Measurements from ENCODE around the gene PLA2G4D.

PLA2G4D gene

DNA sequence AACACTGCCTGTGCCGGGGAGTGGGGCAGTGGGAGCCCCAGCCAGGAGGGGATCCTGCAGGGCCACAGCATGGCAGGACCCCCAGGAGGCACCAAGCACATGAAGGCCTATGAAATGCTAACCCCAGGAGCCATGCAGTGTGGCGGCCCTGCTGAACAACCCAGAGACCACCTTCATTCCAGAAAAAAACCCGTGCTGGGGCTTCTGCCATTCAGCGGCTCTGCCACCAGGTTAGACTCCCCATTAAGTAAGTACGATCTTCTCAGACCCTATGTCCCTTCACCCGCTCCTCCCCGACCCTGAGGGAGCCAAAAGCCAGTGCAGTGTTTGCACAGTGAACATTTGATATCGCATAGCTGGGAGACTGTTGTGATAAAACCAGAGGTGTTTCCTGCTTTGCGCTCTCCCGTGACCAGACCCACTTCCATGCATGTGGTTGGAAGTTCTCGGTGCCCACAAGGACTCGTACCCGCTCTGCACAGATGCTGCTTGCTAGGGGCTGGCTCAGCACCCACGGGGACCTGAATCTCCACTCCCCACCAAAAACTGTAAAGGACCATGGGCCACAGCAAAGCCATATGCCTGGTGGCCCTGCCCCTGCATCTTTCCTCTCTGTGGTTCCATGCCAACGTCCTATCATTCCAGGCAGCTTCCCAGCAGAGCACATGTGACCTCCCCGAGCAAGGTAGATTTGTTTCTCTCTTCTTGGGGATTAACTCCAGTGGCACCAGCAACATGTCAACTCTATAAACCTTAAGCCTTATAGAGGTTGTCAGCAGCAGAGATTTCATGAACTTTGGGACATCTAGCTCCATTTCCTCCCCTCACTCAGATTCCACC lies 5.3 kb downstream of the PLA2G4D start:
- H3K27me3 Mint-ChIP-seq, result no peaks in the 10 kb centered on the region
- H3K4me3 Mint-ChIP-seq, result no peak overlapping the region
- no peaks in the 10 kb centered on the region for H3K36me3 Mint-ChIP-seq (ENCODE audit: low read depth)
- H3K9me3 Mint-ChIP-seq, result no peaks in the 10 kb centered on the region
- peaks cover 6% of the 10 kb centered on the region for H3K4me1 Mint-ChIP-seq (ENCODE audit: low read depth)
- no peak overlapping the region for H3K27ac Mint-ChIP-seq

DNA sequence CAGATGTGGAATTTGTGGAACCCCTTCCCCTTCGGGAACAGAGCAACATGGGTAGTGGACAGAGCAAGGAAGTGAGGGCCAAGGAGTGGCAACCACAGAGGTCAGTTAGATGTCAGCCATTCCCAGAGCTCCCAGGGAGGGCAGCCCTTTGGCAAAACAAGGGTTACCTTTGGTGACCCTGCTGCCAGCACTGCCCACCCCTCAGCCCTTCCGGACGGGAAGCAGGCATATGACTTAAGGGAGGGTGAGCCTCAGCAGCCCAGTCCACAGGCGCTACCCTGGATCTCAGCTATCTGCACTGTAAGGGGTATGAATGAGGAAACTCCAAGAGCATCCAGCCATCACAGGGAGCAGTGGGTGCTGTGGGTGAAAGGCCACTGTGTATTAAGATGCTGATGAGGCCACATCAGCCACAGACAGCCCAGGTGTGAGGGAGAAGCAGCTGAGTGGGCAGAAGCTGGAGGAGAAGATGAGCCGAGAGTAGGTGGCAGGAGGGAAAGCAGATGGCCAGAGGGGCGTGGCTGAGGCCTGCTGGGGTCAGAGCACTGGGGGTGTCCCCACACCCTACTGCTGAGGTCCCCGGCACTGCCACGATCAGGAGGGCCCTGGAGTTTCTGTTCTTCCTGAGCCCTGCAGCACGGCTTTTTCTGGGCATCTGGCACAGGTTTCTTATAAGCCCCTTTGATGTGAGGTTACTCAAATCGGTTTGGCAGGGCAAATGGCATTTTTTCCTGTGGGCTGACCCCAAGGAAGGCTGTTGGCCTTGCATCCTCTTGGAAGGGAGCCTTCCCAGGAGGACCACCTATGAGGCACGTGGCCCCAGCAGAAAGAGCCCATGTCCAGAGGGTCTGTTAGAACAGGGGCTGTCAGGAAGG lies 6.2 kb downstream of the PLA2G4D start:
- no peak overlapping the region for H3K4me3 Mint-ChIP-seq
- no peaks in the 10 kb centered on the region for H3K36me3 Mint-ChIP-seq (ENCODE audit: low read depth)
- H3K27me3 Mint-ChIP-seq, result no peaks in the 10 kb centered on the region
- H3K27ac Mint-ChIP-seq, result no peak overlapping the region
- peaks cover 6% of the 10 kb centered on the region for H3K4me1 Mint-ChIP-seq (ENCODE audit: low read depth)
- no peaks in the 10 kb centered on the region for H3K9me3 Mint-ChIP-seq

DNA sequence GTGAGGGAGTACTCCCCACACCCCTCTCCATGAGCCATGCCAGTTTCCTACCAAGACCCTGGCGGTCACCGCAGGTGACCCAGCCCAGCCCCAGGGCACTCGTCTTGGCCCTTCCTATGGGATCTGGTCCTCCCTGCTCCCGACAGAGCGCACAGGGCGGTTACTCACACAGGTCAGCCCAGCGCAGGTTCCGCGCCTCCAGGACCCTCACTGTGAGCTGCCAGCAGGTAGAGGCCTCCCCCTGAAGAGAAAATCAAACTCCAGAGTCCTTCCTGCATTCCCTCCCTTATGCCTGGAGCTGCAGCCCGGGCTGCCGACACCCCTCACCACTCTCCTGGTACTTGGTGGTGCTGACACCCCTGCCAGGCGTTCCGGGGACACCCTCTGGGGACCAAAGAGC lies 6.9 kb downstream of the PLA2G4D start:
- Mint-ChIP-seq H3K4me3 (no peak overlapping the region), H3K27ac (no peak overlapping the region), H3K4me1 (ENCODE audit: low read depth) (peaks cover 6% of the 10 kb centered on the region), H3K27me3 (no peaks in the 10 kb centered on the region), H3K9me3 (no peaks in the 10 kb centered on the region), H3K36me3 (ENCODE audit: low read depth) (no peaks in the 10 kb centered on the region)

DNA sequence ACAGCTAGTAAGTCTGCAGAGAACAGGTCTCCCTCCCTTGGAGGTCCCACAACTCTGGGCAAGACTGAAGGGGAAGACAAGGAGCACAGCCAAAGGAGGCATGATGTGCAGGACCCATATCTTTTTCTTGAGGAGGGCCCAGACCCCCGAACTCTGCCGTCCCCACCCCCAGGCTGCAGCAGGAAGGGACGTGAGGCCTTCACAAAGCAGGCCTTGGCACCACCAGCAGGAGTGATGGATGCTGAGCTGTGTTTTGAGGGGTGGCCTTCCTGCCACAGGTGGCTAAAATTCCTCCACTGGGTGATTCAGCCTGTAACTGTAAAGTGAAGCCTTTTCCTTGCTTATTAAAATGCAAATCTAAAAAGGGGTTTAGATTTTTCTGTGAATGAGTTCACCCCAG lies 8.6 kb downstream of the PLA2G4D start:
- Mint-ChIP-seq H3K9me3 (no peaks in the 10 kb centered on the region), H3K4me1 (ENCODE audit: low read depth) (peaks cover 6% of the 10 kb centered on the region), H3K27ac (no peak overlapping the region), H3K4me3 (no peak overlapping the region), H3K36me3 (ENCODE audit: low read depth) (no peaks in the 10 kb centered on the region), H3K27me3 (no peaks in the 10 kb centered on the region)

DNA sequence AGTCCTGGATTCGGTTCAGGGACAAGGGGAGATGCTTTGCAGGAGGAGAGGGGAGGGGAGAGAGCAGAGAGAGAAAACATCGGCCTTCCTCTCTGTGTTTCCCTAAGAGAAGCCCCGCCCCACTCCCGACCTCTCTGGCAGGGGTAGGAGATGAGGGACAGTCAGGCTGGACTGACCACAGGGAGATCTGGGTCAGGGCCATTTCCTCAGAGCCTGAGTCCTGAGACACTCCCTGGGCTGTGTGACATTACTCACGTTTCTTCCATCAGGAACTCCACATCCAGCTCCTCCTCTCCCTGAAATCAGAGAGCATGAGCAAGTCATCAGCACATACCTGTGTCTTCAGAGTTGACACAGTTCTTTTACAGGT lies 9.1 kb downstream of the PLA2G4D start:
- H3K4me1 Mint-ChIP-seq (ENCODE audit: low read depth), result peaks cover 6% of the 10 kb centered on the region
- no peaks in the 10 kb centered on the region for H3K36me3 Mint-ChIP-seq (ENCODE audit: low read depth)
- H3K9me3 Mint-ChIP-seq, result no peaks in the 10 kb centered on the region
- H3K27ac Mint-ChIP-seq, result no peak overlapping the region
- no peak overlapping the region for H3K4me3 Mint-ChIP-seq
- H3K27me3 Mint-ChIP-seq, result no peaks in the 10 kb centered on the region

DNA sequence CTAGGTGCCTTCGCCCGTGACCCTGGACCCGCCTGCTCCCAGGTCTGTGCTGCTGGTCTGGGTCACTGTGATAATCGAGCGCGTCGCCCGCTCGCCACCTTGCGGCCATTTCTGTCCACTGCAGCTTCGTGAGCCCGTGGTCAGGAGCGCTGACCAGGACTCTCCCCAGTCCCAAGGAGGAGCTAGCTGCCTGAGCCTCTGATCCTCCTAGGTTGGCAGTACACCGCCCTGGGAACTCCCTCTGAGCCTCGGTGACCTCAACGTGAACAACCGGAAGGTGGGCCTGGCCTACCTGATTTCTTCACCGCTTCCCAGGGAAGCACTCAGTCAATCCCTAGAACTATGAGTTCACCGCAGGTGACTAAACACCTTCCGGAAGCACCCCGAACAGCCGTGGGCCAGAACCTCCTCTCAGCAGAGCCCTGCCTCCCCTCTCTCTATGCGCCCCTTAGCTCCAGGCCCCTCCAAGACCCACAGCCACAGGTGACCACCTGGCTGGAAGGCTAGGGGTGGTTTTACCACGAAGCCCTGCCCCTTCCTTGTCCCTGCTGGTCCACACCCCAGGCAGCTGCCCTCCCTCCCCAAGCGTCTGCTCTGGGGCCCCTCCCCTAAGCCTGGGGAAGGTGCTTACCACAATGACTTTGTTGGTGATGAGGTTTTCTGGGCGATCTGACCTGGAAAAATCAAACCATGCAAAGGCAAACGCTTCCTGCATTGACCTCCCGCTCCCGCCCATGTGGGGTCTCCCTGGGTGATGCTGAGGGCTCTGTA lies 9.7 kb downstream of the PLA2G4D start:
- H3K4me1 Mint-ChIP-seq (ENCODE audit: low read depth), result peaks cover 6% of the 10 kb centered on the region
- H3K27ac Mint-ChIP-seq, result no peak overlapping the region
- H3K36me3 Mint-ChIP-seq (ENCODE audit: low read depth), result no peaks in the 10 kb centered on the region
- H3K4me3 Mint-ChIP-seq, result no peak overlapping the region
- H3K27me3 Mint-ChIP-seq, result no peaks in the 10 kb centered on the region
- H3K9me3 Mint-ChIP-seq, result no peaks in the 10 kb centered on the region

DNA sequence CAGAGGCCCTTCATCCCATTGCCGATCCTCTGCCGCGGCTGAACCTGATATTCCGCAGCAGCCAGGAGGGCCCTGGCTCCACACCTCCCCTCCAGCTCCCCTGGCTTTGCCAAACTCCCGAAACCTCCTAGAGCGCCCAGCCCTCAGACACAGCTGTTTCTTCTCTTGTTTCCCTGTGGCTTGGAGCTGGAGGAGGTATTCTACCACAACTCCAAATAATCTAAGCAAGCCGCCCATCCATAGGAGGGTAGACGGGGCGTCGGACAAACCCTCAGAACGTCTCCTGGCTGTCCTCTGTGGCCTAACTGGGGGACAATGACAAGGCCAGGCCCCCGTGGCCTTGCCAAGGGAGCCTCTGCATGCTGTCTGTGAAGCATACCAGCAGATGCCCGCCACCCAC lies 10.4 kb downstream of the PLA2G4D start:
- Mint-ChIP-seq H3K27ac (no peak overlapping the region), H3K36me3 (ENCODE audit: low read depth) (no peaks in the 10 kb centered on the region), H3K4me1 (ENCODE audit: low read depth) (peaks cover 6% of the 10 kb centered on the region), H3K9me3 (no peaks in the 10 kb centered on the region), H3K4me3 (no peak overlapping the region), H3K27me3 (no peaks in the 10 kb centered on the region)

DNA sequence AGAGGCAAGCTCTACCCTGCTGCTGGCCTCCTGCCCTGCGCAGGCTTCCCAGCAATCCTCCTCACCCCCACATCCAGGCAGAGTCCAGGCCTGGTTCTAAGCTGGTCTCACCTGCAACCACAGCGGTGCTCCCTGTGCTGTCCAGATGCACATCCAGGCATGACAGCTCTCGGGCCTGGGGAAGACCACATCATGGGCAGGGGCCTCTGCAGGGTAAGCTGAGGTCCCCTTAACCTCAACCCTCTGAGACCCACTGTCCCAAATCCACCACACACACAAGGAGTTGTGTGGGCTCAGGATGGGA lies 10.8 kb downstream of the PLA2G4D start:
- H3K36me3 Mint-ChIP-seq (ENCODE audit: low read depth), result no peaks in the 10 kb centered on the region
- no peak overlapping the region for H3K27ac Mint-ChIP-seq

DNA sequence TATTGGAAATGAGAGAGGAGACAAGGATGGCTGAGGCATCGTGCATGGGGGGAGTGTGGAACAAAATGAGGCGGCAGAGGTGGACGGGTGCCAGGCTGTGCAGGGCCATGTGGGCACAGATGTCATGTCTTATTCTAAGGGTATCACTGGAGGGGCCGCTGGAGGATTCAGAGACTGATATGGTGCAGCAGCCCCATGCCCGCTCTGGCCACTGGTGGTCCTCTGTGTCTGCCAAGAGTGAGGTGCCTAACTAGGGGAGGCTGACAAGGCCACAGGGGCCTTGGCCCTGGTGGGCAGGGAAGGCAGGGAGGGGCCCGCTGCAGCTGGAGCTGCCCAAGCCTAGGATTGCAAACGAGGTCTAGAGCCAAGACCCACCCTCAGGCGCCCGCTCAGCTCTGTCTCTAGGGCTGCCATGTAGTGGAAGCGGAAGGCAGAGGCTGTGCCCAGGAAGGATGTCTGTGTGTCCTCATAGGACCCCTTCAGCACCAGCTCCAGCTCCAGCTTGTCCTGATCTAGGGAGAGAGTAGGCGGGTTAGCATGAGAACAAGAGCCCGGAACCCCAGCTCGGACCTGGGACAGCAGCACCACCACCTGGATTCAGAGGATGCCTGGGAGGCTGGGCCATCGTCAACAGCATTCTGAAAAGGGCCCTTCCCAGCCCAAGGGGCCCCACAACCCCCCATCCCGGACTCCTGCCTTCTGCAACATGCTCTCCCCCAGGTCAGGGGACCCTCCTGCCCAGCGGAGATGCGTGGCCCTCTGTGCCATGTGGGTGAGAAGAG lies 11.3 kb downstream of the PLA2G4D start:
- Mint-ChIP-seq H3K9me3 (no peaks in the 10 kb centered on the region), H3K36me3 (ENCODE audit: low read depth) (no peaks in the 10 kb centered on the region), H3K4me3 (no peak overlapping the region), H3K4me1 (ENCODE audit: low read depth) (peaks cover 6% of the 10 kb centered on the region), H3K27ac (no peak overlapping the region), H3K27me3 (no peaks in the 10 kb centered on the region)

More for the DNA sequence above, 10.8 kb downstream of the PLA2G4D start:
- Mint-ChIP-seq H3K4me1 (ENCODE audit: low read depth) (peaks cover 6% of the 10 kb centered on the region), H3K4me3 (no peak overlapping the region), H3K9me3 (no peaks in the 10 kb centered on the region), H3K27me3 (no peaks in the 10 kb centered on the region)

DNA sequence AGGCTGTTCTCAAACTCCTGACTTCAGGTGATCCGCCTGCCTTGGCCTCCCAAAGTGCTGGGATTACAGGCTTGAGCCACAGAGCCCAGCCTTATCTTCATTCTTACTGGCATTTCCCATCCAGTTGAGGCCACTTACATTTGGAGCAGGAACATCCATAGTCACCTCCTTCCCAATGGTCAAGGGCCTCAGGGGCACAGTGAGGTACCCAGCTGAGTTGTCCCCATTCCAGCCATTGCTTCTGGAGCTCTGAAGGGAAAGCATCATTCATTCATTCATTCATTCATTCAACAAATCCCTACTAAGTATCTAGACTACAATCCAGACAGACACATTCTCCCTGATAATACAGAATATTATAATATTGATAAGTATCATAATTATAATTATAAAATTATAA lies 12.2 kb downstream of the PLA2G4D start:
- H3K9me3 Mint-ChIP-seq, result no peaks in the 10 kb centered on the region
- H3K36me3 Mint-ChIP-seq (ENCODE audit: low read depth), result no peaks in the 10 kb centered on the region
- H3K4me1 Mint-ChIP-seq (ENCODE audit: low read depth), result peaks cover 6% of the 10 kb centered on the region

DNA sequence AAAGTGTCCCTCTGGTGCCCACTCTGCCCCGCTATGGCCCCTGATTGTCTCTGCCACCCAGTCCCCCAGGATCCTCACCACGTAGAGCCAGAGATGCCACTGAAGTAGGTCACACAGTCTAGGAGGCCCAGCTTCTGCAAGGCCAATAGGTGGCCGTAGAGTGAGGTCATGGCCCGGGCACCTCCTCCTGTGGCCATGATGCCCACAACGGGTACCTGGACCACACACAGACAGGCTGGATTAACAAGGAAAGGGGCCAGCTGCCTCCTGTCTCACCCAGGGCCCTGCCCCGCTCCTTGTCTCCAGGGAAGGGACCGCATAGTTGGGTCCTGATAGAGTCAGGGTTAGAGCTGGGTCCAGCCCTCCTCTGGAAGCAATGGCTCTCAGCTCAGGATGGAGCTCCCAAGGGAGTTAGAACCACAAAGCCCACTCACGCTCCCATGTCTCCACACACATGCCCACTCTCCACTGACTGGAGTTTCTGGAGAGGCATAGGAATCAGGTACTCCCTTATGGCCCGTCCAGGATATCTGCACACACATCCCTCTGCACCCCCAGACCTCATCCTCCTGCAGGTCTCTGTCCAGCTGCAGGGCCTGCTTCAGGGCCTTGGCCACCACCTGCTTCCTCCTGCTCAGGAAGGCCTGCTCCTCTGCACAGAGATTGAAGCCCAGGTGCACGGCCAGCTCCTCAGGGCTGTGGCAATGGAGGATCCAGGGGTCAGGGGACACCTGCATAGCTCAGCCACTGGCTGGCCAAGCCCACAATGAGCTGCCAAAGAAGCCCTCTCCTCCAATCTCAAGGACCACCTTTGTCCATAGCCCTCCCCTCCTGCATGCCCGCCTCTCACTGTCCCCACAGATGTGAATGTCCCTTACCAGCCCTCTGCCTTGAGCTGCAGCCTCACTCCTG lies 13.2 kb downstream of the PLA2G4D start:
- Mint-ChIP-seq H3K9me3 (no peaks in the 10 kb centered on the region), H3K4me3 (no peak overlapping the region), H3K27me3 (no peaks in the 10 kb centered on the region), H3K4me1 (ENCODE audit: low read depth) (peaks cover 6% of the 10 kb centered on the region), H3K27ac (no peak overlapping the region), H3K36me3 (ENCODE audit: low read depth) (no peaks in the 10 kb centered on the region)

More for the DNA sequence above, 12.2 kb downstream of the PLA2G4D start:
- no peak overlapping the region for H3K27ac Mint-ChIP-seq
- no peaks in the 10 kb centered on the region for H3K27me3 Mint-ChIP-seq
- H3K4me3 Mint-ChIP-seq, result no peak overlapping the region

DNA sequence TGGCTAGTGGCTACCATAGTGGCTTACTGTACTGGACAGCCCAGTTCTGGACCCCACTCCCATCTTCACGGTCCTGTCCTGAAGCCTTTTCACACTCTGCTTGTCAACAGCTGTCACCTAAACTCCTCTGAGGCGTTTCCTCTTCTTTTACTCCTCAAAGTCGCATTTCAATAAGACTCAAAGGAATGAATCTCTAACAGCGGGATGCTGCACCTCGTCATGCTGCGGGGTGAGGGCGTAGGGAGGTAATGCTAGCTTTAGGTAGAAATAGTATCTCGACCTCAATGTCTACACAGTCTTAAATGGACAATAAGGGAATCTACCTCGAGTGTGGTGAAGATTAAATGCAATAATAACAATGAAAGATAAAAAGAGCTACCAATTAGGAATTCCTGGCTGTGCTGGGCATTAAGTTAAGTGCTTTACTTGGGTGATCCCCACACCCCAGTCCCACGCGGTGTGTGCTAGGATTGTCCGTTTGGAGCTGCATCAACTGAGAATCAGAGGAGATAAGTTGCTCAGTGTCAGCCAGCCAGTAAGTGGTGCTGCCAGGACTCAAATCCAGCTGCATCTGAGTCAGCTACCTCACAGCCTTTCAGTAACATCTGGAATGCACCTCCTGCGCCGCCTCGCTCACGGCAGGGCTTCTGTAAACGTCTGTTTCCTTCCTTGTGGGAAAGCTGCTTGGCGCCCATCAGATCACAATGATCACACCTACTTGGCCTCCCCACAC lies 14.0 kb downstream of the PLA2G4D start:
- H3K27me3 Mint-ChIP-seq, result no peaks in the 10 kb centered on the region
- no peaks in the 10 kb centered on the region for H3K36me3 Mint-ChIP-seq (ENCODE audit: low read depth)
- no peak overlapping the region for H3K27ac Mint-ChIP-seq
- no peaks in the 10 kb centered on the region for H3K9me3 Mint-ChIP-seq
- no peak overlapping the region for H3K4me3 Mint-ChIP-seq
- peaks cover 6% of the 10 kb centered on the region for H3K4me1 Mint-ChIP-seq (ENCODE audit: low read depth)

DNA sequence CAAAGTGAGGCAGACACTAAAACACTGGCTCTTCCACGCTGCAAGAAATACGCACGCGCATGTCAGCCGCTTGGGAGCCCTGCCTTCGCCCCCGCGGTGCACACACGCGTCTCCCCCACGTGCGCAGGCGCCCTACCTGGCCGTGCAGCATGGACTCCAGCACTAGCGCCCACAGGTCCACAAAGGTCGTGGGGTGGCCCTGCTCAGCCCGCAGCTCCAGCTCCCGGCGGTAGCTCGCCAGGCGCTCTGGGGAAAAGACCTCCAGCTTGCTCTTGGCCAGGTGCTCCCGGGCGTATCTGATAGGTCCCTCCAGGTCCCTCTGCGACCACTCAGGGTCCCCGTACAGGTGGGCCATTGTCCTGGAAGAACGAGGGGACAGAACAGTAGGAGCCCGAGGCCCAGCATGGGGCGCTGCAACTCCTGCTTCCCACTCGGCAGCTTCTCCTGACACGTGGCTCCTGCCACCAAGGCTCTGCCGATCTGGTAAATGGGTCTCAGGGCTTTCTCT lies 14.9 kb downstream of the PLA2G4D start:
- H3K36me3 Mint-ChIP-seq (ENCODE audit: low read depth), result no peaks in the 10 kb centered on the region
- no peaks in the 10 kb centered on the region for H3K9me3 Mint-ChIP-seq
- H3K4me3 Mint-ChIP-seq, result no peak overlapping the region
- H3K4me1 Mint-ChIP-seq (ENCODE audit: low read depth), result peaks cover 5% of the 10 kb centered on the region
- no peaks in the 10 kb centered on the region for H3K27me3 Mint-ChIP-seq
- no peak overlapping the region for H3K27ac Mint-ChIP-seq

Data from stimulated activated naive CD8-positive, alpha-beta T cell treated with anti-CD3 and anti-CD28 coated beads, Interleukin-15, Interleukin-2, amounts not matched to agents 100 ng/mL and 50 ng/mL, for 24 hours (primary cell).